Measurements from ENCODE around the gene TRIP11. TPM values are rescaled to one million over a fixed set of nuclear protein-coding genes. Genes with fewer than 3 reads are reported as not detected.

TRIP11 gene
- polyA plus RNA-seq, 4 donors = 30.9 to 42.4 (median 35.5) TPM

DNA sequence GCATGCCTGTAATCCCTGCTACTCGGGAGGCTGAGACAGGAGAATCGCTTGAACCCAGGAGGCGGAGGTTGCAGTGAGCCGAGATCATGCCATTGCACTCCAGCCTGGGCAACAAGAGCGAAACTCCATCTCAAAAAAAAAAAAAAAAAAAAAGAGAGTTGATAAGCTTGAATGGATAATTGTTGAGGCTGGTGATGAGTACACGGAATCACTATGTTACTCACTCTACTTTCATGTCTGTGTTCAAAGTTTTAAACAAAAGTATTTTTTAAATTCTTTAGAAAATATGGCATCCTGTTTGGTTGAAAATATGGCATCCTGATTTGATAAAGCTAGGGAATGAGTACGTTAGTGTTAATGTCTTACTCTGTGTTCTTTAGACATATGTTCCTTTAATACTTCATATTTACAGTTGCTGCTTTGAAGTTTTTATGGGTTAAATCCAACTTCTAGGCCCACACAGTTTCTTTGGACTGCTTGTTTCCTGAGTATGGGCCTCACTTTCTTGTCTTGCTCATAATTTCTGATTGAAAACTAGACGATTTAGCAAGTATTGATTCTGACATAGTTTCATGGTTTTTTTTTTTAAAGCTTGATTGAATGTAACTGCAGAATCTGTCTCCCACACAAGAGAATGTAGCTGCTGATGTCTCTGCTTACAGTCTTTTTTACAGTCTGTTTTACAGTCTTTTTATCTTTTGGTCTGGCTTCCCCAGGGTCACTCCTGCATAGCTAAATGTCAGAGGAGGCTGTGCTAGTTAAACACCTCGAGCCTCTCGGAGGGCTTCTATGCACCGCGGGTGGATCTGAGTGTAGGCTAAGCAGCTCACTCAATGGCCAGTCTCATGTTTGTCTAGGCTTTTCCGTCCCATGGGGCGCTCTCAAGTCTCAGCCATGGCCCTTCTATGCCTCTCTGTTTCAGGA, 78.3 kb downstream of the TRIP11 start:
- DNase-seq (ENCODE audit: low read depth in 4 of 4, low spot score in 2 of 4) = no peak

DNA sequence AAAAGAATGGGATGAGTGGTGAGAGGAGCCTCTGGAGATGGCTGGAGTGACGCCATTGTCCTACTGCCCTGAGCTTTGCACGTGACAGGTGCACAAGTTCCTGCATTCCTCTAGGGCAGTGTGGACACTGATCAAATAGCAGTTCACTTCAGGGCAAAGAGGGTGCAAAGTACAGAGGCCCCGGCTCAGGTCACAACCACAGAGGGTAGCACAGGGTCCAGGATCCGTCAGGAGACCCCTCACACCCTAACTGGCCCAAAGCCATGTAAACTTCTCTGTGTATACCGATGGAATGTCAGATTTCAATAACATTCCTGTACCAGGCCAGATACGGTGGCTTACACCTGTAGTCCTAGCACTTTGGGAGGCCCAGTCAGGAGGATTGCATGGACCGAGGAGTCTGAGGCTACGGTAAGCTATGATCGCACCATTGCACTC, 82.0 kb downstream of the TRIP11 start:
- DNase-seq (ENCODE audit: low read depth in 4 of 4, low spot score in 2 of 4) = no peak

DNA sequence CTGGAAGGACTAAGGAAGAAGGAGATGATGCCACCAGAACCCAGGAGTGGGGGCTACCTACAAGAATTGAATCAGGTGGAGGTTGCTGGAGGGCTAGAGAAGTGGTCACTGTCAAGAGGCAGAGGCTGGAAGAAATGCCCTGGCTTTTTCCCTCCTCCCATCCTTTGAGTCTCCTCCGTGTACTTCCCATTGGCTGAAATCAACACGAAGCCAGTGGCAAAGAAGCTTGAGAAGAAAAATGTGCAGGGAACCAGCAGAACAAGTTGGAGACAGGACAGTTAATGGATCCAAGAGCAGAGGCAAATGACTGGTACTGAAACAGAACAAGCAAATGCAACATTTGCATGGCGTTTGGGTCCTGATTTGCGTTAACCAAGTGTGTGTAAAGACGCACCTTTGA, 83.2 kb downstream of the TRIP11 start:
- no peak for DNase-seq (ENCODE audit: low read depth in 4 of 4, low spot score in 2 of 4)

DNA sequence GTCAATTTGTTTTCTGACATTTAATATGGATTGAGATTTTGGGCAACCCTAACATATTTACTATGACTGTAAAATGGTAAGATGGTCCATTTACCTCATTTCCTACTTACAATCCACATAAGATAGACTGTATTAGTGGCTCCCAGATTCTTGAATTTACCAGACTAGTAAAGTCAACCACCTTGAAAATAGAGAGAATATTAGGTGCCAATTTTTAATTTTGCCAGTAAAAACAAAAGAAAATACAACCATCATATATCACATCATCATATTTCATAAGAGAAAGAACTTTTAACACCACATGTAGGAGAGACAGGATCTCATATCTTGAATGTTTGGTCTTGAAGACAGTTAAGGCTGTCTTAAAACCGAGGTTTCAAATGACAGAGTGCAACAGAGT, 84.7 kb downstream of the TRIP11 start:
- DNase-seq (ENCODE audit: low read depth in 4 of 4, low spot score in 2 of 4) = no peak

DNA sequence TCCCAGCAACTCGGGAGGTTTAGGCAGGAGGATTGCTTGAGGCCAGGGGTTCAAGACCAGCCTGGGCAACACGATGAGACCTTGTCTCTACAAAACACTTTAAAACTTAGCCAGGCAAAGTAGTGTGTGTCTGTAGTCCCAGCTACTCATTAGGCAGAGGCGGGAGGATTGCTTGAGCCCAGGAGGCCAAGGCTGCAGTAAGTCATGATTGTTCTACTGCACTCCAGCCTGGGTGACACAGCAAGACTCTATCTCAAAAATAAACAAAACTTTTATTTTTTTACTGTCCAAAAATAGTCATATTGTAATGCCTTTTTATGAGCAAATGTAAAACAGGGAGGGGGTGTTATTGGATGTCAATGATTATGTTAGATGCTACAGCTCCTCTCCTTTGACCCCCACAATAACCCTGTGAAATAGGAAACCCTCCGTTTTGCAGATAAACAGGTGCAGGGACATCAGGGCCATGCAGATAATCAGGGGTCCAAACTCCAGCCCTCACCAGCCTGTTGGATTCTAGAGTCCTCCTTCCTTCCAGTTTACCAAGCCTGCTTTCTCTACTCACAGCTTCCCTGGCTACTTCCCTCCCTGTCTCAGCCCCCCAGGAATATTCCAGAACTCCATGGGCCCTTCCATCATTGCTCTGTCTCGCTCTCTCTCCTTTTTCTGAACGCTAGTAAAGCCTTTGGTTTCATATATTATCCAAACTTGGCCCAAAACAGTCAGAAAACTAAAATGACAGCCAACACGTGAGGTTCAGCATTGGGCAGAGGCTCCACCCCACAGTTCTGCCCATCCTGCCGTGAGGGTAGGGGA, 86.5 kb downstream of the TRIP11 start:
- DNase-seq (ENCODE audit: low read depth in 4 of 4, low spot score in 2 of 4) = no peak

DNA sequence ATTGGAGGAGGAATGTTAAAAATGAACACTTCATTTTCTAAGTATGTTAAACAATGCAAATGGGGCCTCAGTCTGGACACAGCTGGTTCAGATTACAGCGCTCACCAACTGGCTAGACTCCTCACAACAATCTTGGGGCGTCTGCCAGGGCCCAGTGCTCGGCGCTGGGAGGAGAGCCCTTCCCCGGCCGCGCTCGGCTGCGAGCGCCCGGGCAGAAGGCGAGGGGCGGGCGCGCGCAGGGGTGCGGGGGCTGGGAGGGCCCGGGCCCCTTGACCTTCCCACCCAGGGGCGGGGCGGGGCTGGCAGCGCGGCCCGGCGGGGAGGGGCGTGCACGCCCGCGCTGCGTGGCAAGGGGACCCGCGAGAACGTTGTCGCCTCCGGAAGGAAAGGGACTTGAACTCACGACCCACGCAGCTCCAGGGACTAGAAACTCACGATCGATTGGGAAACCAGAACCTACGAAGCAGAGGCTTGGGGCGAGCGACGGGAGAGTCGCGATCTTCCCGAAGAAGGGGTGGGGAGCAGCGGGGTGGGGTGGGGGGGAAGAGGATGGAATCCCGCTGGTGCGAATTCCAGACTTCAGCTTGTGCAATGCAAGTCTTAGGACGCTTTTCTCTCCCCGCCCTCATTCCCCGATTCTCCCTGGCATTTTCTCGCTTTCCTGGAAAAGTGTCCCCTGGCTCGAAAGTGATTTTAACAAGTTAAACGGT, 92.2 kb downstream of the TRIP11 start, which contains the start of gene FBLN5:
Gene FBLN5 (minus strand): TSS at position 220 of the 710 bp plus-strand sequence. CDS start 465 bp downstream, outside the sequence.
- DNase-seq (ENCODE audit: low read depth in 4 of 4, low spot score in 2 of 4) = peak in 1 of 4 donors; percentile 60

DNA sequence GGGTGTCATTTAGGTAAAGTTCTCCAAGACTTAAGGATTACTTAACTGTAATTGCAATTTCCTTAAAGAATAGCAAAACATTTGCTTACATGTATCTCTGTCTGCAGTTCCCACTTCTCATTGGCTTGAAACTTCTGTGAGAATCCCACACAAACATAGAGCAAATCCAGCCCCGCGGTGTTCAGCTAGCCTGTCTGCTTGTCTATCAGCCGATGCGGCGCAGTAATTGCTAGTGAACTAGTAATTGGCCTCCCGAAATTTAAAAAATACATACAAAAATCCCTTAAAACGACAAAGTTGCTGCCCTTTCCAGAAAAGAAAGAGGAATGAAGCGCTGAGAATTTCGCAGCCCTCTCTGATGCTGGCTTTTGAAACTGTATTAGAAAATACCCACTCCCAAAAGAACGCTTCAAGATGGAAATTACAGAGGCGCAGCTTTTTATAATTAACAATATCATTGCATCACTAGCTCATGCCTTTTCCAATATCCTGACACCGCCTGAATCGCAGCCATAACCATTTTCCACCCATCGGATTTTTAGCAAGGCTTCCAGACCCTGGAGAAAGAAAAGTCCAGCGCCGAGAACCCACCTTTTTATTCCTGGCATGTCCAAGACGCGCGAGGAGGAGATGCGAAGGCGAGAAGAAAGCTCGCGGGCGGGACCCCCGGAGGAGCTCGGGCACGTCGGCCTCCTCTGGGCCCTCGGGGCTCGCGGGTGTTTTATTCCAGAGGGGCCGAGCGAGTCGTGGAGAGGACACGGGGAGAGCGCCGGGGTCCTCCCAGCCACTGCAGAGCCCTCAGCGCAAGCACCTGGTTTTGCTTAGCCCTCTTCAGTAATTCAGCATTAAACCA, 93.0 kb downstream of the TRIP11 start:
- DNase-seq (ENCODE audit: low read depth in 4 of 4, low spot score in 2 of 4) = no peak

DNA sequence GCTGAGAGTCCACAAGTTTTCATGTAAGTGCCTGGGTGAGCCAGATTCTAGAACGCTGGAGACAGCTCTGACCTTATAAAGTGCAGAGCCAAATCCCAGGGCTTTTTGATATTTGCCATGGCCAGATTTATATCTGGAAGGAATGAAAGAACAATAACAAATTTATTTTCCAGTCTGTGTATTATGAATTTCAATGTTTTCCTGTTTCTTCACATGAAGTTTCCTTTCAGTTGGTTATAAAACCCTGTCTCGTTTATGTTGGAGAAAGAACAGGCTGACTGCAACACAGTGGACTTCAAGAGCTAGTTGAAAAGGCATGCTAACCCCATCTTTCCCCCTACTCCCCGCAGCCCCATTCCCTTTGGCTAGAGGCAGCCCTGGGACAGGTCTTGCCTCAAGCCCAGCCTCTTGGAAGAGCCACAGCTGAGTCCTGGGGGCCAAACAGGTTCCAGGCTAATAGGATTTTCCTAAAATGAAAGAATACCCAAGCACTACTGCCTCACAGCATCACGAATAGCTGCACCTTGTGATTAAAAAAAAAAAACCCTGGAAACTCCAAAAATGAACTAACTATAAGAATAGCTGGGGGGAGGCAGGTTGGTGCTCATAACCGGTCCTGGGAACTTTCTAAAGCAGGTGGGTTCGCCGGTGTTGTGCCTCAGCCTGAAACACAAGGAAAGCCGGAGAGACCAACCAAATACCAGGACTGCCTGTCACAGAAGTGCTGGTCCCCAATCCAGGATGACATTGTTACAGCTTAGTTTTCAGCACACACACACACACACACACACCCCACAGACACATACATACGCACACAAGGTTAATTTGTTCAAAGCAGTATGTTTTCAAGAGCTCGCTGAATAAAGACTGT, 93.9 kb downstream of the TRIP11 start:
- DNase-seq (ENCODE audit: low read depth in 4 of 4, low spot score in 2 of 4) = no peak

DNA sequence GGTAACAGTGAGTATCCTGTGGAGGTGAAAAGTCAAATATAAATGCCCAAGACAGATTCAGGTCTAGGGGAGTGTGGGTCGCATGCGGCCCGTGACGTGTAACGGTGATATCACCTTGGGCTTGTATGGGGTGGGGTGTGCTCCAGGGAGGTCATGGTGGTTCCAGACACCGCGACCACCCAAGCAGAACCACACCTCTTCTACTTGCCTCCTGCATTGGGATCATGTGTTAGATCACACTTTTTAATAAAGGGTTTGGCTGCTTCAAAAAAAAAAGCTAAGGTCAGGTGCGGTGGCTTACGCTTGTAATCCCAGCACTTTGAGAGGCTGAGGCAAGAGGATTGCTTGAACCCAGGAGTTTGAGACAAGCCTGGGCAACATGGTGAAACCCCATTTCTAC, 96.9 kb downstream of the TRIP11 start:
- DNase-seq (ENCODE audit: low read depth in 4 of 4, low spot score in 2 of 4) = no peak

DNA sequence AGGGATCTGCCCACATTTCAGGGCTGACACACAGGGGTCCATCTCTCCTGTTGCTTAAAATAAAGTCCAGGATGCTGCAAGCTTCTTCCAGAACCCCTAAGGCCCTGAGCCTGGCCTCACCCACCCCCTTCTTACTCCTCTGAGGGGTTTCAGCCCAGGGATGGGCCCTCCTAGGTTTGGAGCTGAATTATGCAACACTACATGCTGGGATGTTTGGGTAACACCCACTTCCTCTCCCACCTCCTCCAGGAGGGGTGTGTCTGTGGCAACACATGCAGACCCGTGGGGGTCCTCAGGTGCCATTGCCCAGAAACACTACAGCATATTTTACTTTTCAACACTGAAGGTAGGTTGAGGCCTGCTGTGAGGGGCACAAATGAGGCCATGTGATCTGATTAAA, 97.7 kb downstream of the TRIP11 start:
- DNase-seq (ENCODE audit: low read depth in 4 of 4, low spot score in 2 of 4) = no peak

DNA sequence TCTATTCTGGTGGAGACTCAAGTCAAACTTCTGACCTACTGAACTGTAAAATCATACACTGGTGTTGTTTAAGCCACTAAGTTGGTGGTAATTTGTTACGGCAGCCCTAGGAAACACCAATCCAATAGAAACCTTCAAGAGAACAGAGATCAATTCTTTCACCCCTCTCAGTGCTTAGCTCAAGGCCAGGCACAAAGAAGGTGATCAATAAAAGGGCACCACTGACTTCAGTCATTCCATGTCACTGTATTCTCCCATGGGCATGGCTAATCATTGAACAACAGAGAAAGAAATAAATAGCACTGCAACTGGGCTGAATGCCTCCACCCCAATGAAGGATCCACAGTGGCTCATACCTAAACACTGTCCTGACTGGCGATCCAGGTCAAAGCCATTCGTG, 99.7 kb downstream of the TRIP11 start:
- DNase-seq (ENCODE audit: low read depth in 4 of 4, low spot score in 2 of 4) = no peak

DNA sequence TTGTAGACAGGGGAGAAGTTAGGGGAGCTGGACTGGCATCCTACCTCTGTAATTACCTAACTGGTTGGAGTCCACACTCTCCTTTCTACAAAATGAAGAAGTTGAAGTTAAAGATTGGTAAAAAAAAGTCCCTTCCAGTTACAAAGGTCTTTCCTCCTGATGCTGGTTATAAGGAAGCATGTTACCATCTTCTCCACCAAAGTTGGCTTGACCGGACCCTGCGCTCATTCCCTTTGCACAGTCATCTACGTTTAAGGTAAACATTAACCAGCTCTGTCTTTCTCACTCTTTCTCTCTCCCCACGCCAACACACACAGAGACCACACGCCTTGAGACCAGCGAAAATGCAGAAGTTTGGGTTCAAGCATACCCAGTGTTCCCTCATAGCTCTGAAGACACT, 104.3 kb downstream of the TRIP11 start:
- DNase-seq (ENCODE audit: low read depth in 4 of 4, low spot score in 2 of 4) = no peak

DNA sequence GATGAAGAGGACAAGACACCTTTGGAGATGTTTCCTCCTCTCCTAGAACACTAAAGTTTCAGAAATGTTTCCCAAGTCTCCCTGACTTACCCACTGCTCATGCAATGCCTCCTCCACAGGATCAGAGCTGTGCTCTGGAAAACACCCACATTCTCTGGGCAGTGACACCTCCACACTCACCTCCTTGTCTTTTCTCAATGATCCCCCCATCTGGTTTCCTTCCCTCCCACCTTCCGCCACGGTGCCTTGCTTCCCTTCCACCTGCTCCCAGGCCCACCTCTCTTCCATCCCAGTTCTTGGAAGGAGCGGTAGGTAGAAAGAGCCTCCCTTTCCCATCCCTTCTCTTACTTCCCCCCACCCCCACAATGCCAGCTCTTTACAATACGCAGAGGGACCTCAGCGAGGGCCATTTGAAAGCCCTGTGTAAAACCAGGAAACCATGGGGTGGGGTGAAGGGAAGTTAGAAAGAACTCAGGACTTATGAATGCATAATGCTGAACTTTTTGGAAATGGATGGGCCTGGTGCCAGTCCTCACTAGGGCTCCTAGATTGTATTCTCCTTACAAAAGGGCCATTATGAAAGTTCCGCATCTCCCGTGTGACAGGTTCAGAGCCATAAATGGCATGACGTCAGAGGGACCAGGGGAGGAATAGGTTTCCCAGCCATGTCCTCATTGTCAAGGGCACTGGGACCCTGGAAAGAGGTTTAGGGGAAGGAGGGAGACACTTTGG, 105.1 kb downstream of the TRIP11 start:
- DNase-seq (ENCODE audit: low read depth in 4 of 4, low spot score in 2 of 4) = no peak

DNA sequence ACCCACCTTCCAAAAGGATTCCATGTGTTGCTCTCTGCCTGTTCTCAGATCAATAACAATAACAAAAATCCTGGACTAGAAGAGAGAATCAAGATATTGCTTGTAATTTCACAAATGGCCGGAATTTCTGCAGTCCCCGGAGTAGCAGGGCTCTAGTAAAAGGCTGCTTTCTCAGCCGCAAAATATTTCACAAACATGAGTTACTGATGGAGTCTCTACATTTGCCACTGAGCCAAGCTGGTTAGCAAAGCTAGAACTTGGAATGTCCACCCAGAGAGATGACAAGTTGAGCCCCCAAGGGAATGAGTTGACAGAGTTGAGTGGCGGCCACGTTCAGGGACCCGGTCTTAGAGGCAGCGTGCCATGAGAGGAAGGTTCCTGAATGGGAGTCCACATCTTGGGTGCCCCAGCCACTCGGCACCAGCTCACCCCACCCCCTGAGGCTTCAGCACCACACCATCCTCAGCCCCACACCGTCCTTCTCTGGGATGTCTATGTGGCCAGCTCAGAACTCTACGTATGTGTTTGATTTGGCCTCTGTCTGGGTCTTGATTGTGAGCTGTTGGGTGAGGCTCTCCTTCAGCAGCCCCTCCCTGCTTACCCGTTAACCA, 108.3 kb downstream of the TRIP11 start:
- DNase-seq (ENCODE audit: low read depth in 4 of 4, low spot score in 2 of 4) = no peak

DNA sequence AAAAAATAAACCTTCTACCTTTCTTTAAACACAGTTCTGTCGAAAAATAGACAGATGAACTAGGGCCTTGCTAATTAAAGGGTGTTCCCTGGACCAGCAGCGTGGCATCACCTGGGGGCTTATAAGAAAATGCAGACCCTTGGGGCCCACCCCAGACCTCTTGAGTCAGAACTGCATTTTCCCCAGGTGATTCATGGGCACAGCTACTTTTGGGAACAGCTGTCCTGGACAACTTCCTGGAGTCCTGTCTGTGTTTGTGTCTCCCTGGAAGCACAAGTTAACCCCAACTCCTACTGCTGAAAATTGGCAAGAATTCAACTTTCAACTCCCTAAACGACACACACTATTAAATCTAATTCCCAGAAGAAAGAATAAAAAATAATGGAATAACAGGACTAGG, 110.2 kb downstream of the TRIP11 start:
- DNase-seq (ENCODE audit: low read depth in 4 of 4, low spot score in 2 of 4) = no peak

DNA sequence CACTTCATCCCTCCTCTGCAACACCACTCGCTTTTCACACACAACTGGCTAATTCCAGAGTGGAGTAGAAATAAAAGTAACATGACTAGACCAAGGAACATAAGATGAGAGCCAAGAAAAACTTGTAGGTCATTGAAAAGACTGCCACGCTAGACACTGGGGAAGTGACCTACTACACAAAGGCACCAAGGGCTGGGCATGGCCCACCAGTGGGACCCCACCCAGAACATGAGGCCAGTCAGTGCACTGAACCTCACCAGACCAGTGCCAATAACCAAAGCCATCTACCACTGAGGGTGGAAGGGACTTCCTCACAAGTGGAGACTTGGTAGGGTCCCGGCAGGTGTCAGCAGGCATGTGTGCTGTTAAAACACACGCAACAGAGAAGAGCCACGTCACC, 112.1 kb downstream of the TRIP11 start:
- no peak for DNase-seq (ENCODE audit: low read depth in 4 of 4, low spot score in 2 of 4)

DNA sequence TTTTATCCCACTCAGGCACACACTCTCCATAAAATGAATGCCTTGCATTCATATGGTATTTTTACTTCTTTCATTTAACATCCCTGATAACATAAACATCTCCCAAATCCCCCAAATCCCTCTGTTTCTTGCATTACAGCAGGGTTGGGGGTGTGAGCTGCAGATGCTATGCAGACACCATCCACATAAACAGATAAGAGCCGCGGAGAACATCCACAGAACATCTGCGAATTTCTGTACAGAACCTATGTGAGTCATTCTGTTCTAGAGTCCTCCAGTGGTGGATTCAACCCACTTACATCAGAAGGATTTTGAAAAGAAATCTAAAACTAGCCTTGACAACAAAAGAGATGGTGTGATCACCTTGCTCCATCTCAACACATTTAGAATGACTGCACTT, 112.7 kb downstream of the TRIP11 start:
- DNase-seq (ENCODE audit: low read depth in 4 of 4, low spot score in 2 of 4) = no peak
